Naive B cell (primary cell): ENCODE results near the gene RCOR3. TPM values are rescaled to one million over a fixed set of nuclear protein-coding genes. Genes with fewer than 3 reads are reported as not detected.

Experiments
- ATAC-seq, 2 donors: fragments of 150-1000 bp; cut with Tn5 transposase; 2 replicates each; pipeline ENCODE4 v1.10.0; 2021; ENCODE audit warnings: low read depth in 2 of 2, mild to moderate bottlenecking in 2 of 2, moderate library complexity in 2 of 2
- DNase-seq: peaks from one replicate; pipeline ENCODE4 v3.0.0; 2022
- H3K27ac Mint-ChIP-seq, 6 donors: one replicate each; pipeline ENCODE4 v1.8.0; 2020 to 2022; ENCODE audit warnings: mild to moderate bottlenecking in 6 of 6, mixed read lengths in 6 of 6, moderate library complexity in 5 of 6, inconsistent platforms in 2 of 6
- H3K27me3 Mint-ChIP-seq, 3 donors: one replicate each; pipeline ENCODE4 v1.8.0; 2021 to 2022; ENCODE audit warnings: mixed read lengths in 3 of 3, mild to moderate bottlenecking in 1 of 3
- H3K36me3 Mint-ChIP-seq, 2 donors: one replicate each; pipeline ENCODE4 v1.8.0; 2020 to 2022; ENCODE audit warnings: mixed read lengths in 2 of 2, inconsistent platforms in 1 of 2, mild to moderate bottlenecking in 1 of 2
- H3K4me1 Mint-ChIP-seq, 3 donors: one replicate each; pipeline ENCODE4 v1.8.0; 2020 to 2022; ENCODE audit warnings: mixed read lengths in 3 of 3, inconsistent platforms in 1 of 3, mild to moderate bottlenecking in 1 of 3, moderate library complexity in 1 of 3
- H3K4me3 Mint-ChIP-seq, 8 donors: one replicate each; pipeline ENCODE4 v1.8.0; 2020 to 2022; ENCODE audit warnings: mild to moderate bottlenecking in 8 of 8, mixed read lengths in 8 of 8, moderate library complexity in 8 of 8, inconsistent platforms in 2 of 8
- H3K9me3 Mint-ChIP-seq, 7 donors: one replicate each; pipeline ENCODE4 v1.8.0; 2020 to 2022; ENCODE audit warnings: mixed read lengths in 7 of 7, mild to moderate bottlenecking in 5 of 7, inconsistent platforms in 2 of 7, moderate library complexity in 1 of 7
- polyA plus RNA-seq, 6 donors: library from polyadenylated mRNA; unstranded; fragments of 300-500 nt; fragmentation: Illumina TruSeq; gene quantifications; one replicate each; pipeline ENCODE4 v1.2.3, GENCODE V29; 2021; ENCODE audit warnings: low read depth in 6 of 6

The RCOR3 gene
- polyA plus RNA-seq, 6 donors from 2014 or later: 16.6 to 43.1 (median 29.5) TPM

- ATAC-seq (no peak), DNase-seq (no peak)
- Mint-ChIP-seq H3K4me3 (no peak overlapping the region), H3K9me3 (peaks cover 0 to 2% (median 0%) of the 10 kb centered on the region in 7 donors), H3K4me1 (peaks cover 22 to 31% (median 26%) of the 10 kb centered on the region in 3 donors), H3K27me3 (no peaks in the 10 kb centered on the region), H3K36me3 (peaks cover 12 to 21% of the 10 kb centered on the region in 2 donors), H3K27ac (peak overlapping the region in 4 of 6 donors; percentile 47 to 80 (median 71))
These were observed 99.5 kb downstream of the RCOR3 start for GRCh38 chr1:211358685-211359084.

- no peak overlapping the region for H3K4me3 Mint-ChIP-seq
- H3K36me3 Mint-ChIP-seq: peaks cover 12 to 21% of the 10 kb centered on the region in 2 donors
- H3K9me3 Mint-ChIP-seq: peaks cover 0 to 2% (median 0%) of the 10 kb centered on the region in 7 donors
- H3K27ac Mint-ChIP-seq: peak overlapping the region in 4 of 6 donors; percentile 28 to 74 (median 52)
- DNase-seq (no peak), ATAC-seq (no peak)
- no peaks in the 10 kb centered on the region for H3K27me3 Mint-ChIP-seq
- H3K4me1 Mint-ChIP-seq: peaks cover 10 to 22% (median 15%) of the 10 kb centered on the region in 3 donors
These were observed 100.7 kb downstream of the RCOR3 start for GRCh38 chr1:211359876-211360275.

GRCh38 chr1:211361202-211361601, 102.0 kb downstream of the RCOR3 start:
- peaks cover 0 to 2% (median 0%) of the 10 kb centered on the region in 7 donors for H3K9me3 Mint-ChIP-seq
- no peak for DNase-seq
- H3K36me3 Mint-ChIP-seq: peaks cover 22 to 24% of the 10 kb centered on the region in 2 donors
- H3K27ac Mint-ChIP-seq: peak overlapping the region in 2 of 6 donors; percentile 15 to 41
- H3K4me1 Mint-ChIP-seq: peaks cover 8 to 17% (median 10%) of the 10 kb centered on the region in 3 donors
- no peak overlapping the region for H3K4me3 Mint-ChIP-seq
- no peak for ATAC-seq
- no peaks in the 10 kb centered on the region for H3K27me3 Mint-ChIP-seq

Other genes with a start within 250 kb of the RCOR3 start
- gene KCNH1, start 125.2 kb upstream of the RCOR3 start, polyA plus RNA-seq: not detected
- 100 to 1,000 TPM in 1 of 6 donors, 10 to 100 TPM in 5; 41.1 to 105 (median 80.3) TPM for gene TRAF5, start 67.5 kb downstream of the RCOR3 start, polyA plus RNA-seq
- not detected for gene RD3, start 232.8 kb downstream of the RCOR3 start, polyA plus RNA-seq